ENCODE results near the gene UBFD1. TPM values are rescaled to one million over a fixed set of nuclear protein-coding genes. Genes with fewer than 3 reads are reported as not detected.

UBFD1 gene
- total RNA-seq, 3 donors from 2014 or later: 59.0 to 90.6 (median 65.2) TPM

DNA sequence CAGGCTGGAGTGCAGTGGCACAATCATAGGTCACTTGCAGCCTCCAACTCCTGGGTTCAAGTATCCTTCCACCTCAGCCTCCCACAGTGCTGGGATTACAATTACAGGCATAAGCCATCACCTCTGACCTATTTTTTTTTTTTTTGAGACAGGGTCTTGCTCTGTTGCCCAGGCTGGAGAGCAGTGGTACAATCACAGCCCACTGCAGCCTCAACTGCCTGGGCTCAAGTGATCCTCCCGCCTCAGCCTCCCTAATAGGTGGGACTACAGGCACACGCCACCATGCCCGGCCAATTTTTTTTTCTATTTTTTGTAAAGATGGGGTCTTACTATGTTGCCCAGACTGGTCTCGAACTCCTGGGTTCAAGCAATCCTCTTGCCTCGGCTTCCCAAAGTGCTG lies 41.6 kb upstream of the UBFD1 start:
- no peaks in the 10 kb centered on the region for H3K4me1 ChIP-seq
- no peaks in the 10 kb centered on the region for H3K27me3 ChIP-seq
- intact Hi-C loops (cut with DNase I; ENCODE audit: low total_unique reads): no loop called here
- no peak overlapping the region for H3K4me3 ChIP-seq
- no peak for DNase-seq (ENCODE audit: low spot score in 2 of 2)
- no peaks in the 10 kb centered on the region for H3K36me3 ChIP-seq
- TF ChIP-seq POLR2AphosphoS5 (IDR thresholded peaks at IDR 0.05) (no peak), POLR2A (IDR thresholded peaks at IDR 0.05) (no peak)
- TF ChIP-seq, protein P1, sequence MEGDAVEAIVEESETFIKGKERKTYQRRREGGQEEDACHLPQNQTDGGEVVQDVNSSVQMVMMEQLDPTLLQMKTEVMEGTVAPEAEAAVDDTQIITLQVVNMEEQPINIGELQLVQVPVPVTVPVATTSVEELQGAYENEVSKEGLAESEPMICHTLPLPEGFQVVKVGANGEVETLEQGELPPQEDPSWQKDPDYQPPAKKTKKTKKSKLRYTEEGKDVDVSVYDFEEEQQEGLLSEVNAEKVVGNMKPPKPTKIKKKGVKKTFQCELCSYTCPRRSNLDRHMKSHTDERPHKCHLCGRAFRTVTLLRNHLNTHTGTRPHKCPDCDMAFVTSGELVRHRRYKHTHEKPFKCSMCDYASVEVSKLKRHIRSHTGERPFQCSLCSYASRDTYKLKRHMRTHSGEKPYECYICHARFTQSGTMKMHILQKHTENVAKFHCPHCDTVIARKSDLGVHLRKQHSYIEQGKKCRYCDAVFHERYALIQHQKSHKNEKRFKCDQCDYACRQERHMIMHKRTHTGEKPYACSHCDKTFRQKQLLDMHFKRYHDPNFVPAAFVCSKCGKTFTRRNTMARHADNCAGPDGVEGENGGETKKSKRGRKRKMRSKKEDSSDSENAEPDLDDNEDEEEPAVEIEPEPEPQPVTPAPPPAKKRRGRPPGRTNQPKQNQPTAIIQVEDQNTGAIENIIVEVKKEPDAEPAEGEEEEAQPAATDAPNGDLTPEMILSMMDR (IDR thresholded peaks at IDR 0.05): no peak
- H3K27ac ChIP-seq: no peak overlapping the region
- no peaks in the 10 kb centered on the region for H3K9me3 ChIP-seq

DNA sequence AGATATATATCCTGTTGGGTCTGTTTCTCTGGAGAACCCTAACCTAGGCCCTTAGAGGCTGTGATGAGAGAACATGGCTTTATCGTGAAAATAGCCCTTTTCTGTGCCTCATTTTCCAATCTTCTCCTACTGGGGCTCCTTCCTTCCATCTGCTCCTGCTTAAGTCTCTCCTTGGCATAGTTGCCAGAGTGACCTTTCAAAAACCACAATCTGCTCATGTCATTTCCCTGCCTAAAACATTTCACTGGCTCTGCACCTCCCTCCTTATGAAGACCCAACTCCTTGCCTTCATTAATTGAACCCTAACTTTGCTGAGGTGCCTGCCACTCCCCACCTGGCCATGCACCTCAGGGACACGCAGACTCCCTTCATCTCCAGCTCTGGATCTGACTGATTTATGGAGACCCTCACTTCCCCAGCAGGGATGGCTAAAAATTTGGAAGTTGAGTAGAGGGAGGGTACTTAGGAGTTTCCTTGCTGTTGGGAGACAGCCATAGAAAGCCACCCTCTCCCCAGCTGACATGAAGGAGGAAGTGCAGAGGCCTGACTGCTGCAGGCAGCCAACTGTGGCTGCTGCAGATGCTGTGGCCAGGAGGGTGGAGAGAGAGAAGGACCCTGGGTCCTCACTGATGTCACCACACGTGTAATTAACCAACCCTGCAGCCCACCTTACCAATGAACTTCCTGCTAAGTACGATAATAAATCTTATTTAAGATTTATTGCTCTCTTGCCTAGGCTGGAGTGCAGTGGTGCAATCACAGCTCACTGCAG lies 41.0 kb upstream of the UBFD1 start:
- Histone ChIP-seq H3K27me3 (no peaks in the 10 kb centered on the region), H3K4me3 (no peak overlapping the region), H3K9me3 (no peaks in the 10 kb centered on the region), H3K4me1 (no peaks in the 10 kb centered on the region), H3K36me3 (no peaks in the 10 kb centered on the region), H3K27ac (no peak overlapping the region)
- no peak for DNase-seq (ENCODE audit: low spot score in 2 of 2)
- intact Hi-C loops (cut with DNase I; ENCODE audit: low total_unique reads): no loop called here
- TF ChIP-seq POLR2AphosphoS5 (IDR thresholded peaks at IDR 0.05) (no peak), POLR2A (IDR thresholded peaks at IDR 0.05) (no peak)
- TF ChIP-seq, protein P1 (IDR thresholded peaks at IDR 0.05): no peak

DNA sequence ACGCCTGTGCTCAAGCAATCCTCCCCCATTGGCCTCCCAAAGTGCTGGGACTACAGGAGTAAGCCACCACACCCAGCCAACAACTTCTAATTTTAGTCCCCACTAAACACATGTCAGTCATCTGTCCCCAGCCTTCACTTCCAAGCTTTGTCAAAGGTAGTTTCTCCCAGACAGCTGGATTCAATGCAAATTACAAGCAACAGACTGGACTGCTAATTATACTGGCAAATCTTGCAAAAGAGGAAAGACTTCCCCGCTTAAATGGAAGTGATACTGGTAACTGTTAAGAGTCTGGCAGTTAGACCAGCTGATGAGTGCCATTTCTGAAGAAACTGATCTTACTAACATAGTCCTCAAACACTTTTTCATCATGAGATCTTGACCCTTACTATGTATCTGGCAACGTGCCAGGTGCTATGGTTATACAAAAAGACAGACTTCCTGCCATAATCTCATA lies 39.1 kb upstream of the UBFD1 start:
- no peaks in the 10 kb centered on the region for H3K9me3 ChIP-seq
- H3K27me3 ChIP-seq: no peaks in the 10 kb centered on the region
- no peak for DNase-seq (ENCODE audit: low spot score in 2 of 2)
- no peak overlapping the region for H3K27ac ChIP-seq
- intact Hi-C loops (cut with DNase I; ENCODE audit: low total_unique reads): no loop called here
- TF ChIP-seq POLR2AphosphoS5 (IDR thresholded peaks at IDR 0.05): no peak
- no peak overlapping the region for H3K4me3 ChIP-seq
- no peaks in the 10 kb centered on the region for H3K36me3 ChIP-seq
- no peaks in the 10 kb centered on the region for H3K4me1 ChIP-seq

DNA sequence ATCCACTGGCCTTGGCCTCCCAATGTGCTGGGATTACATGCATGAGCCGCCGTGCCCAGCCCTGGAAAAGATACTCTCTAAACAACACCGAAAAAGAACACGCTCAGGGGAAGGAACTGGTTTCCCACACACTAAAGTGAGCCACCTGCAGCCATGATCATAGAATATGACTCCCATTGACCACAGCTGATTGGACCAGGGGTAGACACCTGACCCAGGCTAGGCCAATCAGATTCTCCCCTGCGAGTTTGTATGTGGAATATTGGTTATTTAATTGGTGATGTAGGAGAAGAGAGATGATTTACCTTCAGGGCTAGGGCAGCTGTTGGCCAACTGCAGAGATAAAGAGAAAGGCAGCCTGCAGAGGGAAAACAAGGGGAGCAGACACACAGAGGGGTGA lies 38.2 kb upstream of the UBFD1 start:
- Histone ChIP-seq H3K36me3 (no peaks in the 10 kb centered on the region), H3K27ac (no peak overlapping the region), H3K9me3 (no peaks in the 10 kb centered on the region), H3K4me1 (no peaks in the 10 kb centered on the region), H3K27me3 (no peaks in the 10 kb centered on the region), H3K4me3 (no peak overlapping the region)
- no peak for TF ChIP-seq POLR2A (IDR thresholded peaks at IDR 0.05)
- TF ChIP-seq POLR2AphosphoS5 (IDR thresholded peaks at IDR 0.05): no peak
- TF ChIP-seq, protein P1 (IDR thresholded peaks at IDR 0.05): no peak
- no peak for DNase-seq (ENCODE audit: low spot score in 2 of 2)
- intact Hi-C loops (cut with DNase I; ENCODE audit: low total_unique reads): no loop called here

DNA sequence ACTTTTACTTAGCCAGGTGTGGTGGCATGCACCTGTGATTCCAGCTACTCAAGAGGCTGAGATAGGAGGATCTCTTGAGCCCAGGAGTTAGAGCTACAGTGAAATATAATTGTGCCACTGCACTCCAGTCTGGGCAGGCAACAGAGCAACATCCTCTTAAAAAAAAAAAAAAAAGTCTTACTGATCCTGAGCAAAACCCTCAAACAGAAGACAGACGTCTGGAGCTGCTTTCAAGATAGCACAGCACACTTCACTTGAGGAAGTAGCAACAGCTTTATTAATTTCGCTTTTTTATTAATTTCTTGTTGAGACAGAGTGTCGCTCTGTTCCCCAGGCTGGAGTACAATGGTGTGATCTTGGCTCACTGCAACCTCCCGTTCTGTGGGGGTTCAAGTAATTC lies 37.0 kb upstream of the UBFD1 start:
- Histone ChIP-seq H3K4me1 (no peaks in the 10 kb centered on the region), H3K27me3 (no peaks in the 10 kb centered on the region), H3K36me3 (no peaks in the 10 kb centered on the region), H3K9me3 (no peaks in the 10 kb centered on the region), H3K4me3 (no peak overlapping the region), H3K27ac (no peak overlapping the region)
- intact Hi-C loops (cut with DNase I; ENCODE audit: low total_unique reads): no loop called here
- no peak for DNase-seq (ENCODE audit: low spot score in 2 of 2)
- TF ChIP-seq, protein P1 (IDR thresholded peaks at IDR 0.05): no peak
- no peak for TF ChIP-seq POLR2A (IDR thresholded peaks at IDR 0.05)
- TF ChIP-seq POLR2AphosphoS5 (IDR thresholded peaks at IDR 0.05): no peak
